ENCODE results near the gene BBOX1.

BBOX1 gene

GRCh38 chr11:27046956-27047355 is 6.3 kb downstream of the BBOX1 start:
- Histone ChIP-seq H3K27me3 (ENCODE audit: insufficient read depth, low read length) (no peaks in the 10 kb centered on the region), H3K4me2 (ENCODE audit: low read length) (no peak overlapping the region), H3K9ac (ENCODE audit: low read length) (no peak overlapping the region), H3K9me3 (ENCODE audit: low read length) (peaks cover 14% of the 10 kb centered on the region), H3K4me1 (ENCODE audit: insufficient read depth, low read length, severe bottlenecking) (peaks cover 13% of the 10 kb centered on the region), H3K79me2 (ENCODE audit: insufficient read depth, low read length) (peaks cover 51% of the 10 kb centered on the region), H3F3A (ENCODE audit: insufficient read depth, low read length) (no peaks in the 10 kb centered on the region), H3K4me3 (ENCODE audit: low read depth, low read length, poor library complexity, severe bottlenecking) (no peak overlapping the region), H2AFZ (ENCODE audit: low read length) (no peak overlapping the region), H3K36me3 (ENCODE audit: insufficient read depth, low read length) (peaks cover 53% of the 10 kb centered on the region), H4K20me1 (ENCODE audit: insufficient read depth, low read length) (no peaks in the 10 kb centered on the region), H3K9me2 (ENCODE audit: low read depth, low read length) (no peaks in the 10 kb centered on the region), H3K27ac (ENCODE audit: low read depth, low read length, poor library complexity, severe bottlenecking) (no peak overlapping the region)
- TF ChIP-seq CTCF (IDR thresholded peaks at IDR 0.05; ENCODE audit: low read length) (no peak), EZH2 (IDR thresholded peaks at IDR 0.05; ENCODE audit: borderline replicate concordance, low read length) (no peak)

GRCh38 chr11:27052668-27053067 is 12.1 kb downstream of the BBOX1 start:
- H3K9ac ChIP-seq (ENCODE audit: low read length) = peak overlapping the region; percentile 61
- peaks cover 50% of the 10 kb centered on the region for H3K36me3 ChIP-seq (ENCODE audit: insufficient read depth, low read length)
- H3F3A ChIP-seq (ENCODE audit: insufficient read depth, low read length) = no peaks in the 10 kb centered on the region
- H3K4me3 ChIP-seq (ENCODE audit: low read depth, low read length, poor library complexity, severe bottlenecking) = peak overlapping the region; percentile 9
- H2AFZ ChIP-seq (ENCODE audit: low read length) = no peak overlapping the region
- peaks cover 56% of the 10 kb centered on the region for H3K4me1 ChIP-seq (ENCODE audit: insufficient read depth, low read length, severe bottlenecking)
- H3K9me3 ChIP-seq (ENCODE audit: low read length) = peaks cover 14% of the 10 kb centered on the region
- peak overlapping the region; percentile 91 for H3K27ac ChIP-seq (ENCODE audit: low read depth, low read length, poor library complexity, severe bottlenecking)
- peak overlapping the region; percentile 54 for H3K4me2 ChIP-seq (ENCODE audit: low read length)
- H3K9me2 ChIP-seq (ENCODE audit: low read depth, low read length) = no peaks in the 10 kb centered on the region
- no peaks in the 10 kb centered on the region for H3K27me3 ChIP-seq (ENCODE audit: insufficient read depth, low read length)
- H4K20me1 ChIP-seq (ENCODE audit: insufficient read depth, low read length) = no peaks in the 10 kb centered on the region
- H3K79me2 ChIP-seq (ENCODE audit: insufficient read depth, low read length) = peaks cover 27% of the 10 kb centered on the region
- TF ChIP-seq CTCF (IDR thresholded peaks at IDR 0.05; ENCODE audit: low read length) = no peak
- TF ChIP-seq EZH2 (IDR thresholded peaks at IDR 0.05; ENCODE audit: borderline replicate concordance, low read length) = no peak

GRCh38 chr11:27055065-27055682 is 14.6 kb downstream of the BBOX1 start:
- Histone ChIP-seq H3K4me1 (ENCODE audit: insufficient read depth, low read length, severe bottlenecking) (peaks cover 70% of the 10 kb centered on the region), H3K27me3 (ENCODE audit: insufficient read depth, low read length) (no peaks in the 10 kb centered on the region), H3K9me3 (ENCODE audit: low read length) (peaks cover 8% of the 10 kb centered on the region; the same call in 1 of the 2 replicates), H2AFZ (ENCODE audit: low read length) (no peak overlapping the region), H3K27ac (ENCODE audit: low read depth, low read length, poor library complexity, severe bottlenecking) (peak overlapping the region; percentile 91), H3K9me2 (ENCODE audit: low read depth, low read length) (no peaks in the 10 kb centered on the region), H3K79me2 (ENCODE audit: insufficient read depth, low read length) (peaks cover 12% of the 10 kb centered on the region), H4K20me1 (ENCODE audit: insufficient read depth, low read length) (no peaks in the 10 kb centered on the region), H3K4me3 (ENCODE audit: low read depth, low read length, poor library complexity, severe bottlenecking) (peak overlapping the region; percentile 26), H3F3A (ENCODE audit: insufficient read depth, low read length) (no peaks in the 10 kb centered on the region), H3K36me3 (ENCODE audit: insufficient read depth, low read length) (peaks cover 53% of the 10 kb centered on the region), H3K9ac (ENCODE audit: low read length) (peak overlapping the region; percentile 8; the same call in 1 of the 2 replicates), H3K4me2 (ENCODE audit: low read length) (peak overlapping the region; percentile 54; the same call in 1 of the 2 replicates)
- TF ChIP-seq CTCF (IDR thresholded peaks at IDR 0.05; ENCODE audit: low read length) (no peak), EZH2 (IDR thresholded peaks at IDR 0.05; ENCODE audit: borderline replicate concordance, low read length) (no peak)

Data from OCI-LY1 (cell line).